HG03354 (cell line): ENCODE results near the gene HPCA.

Source experiments
- ATAC-seq: cut with Tn5 transposase; IDR thresholded peaks from one replicate; pipeline ENCODE4 v1.9.1; 2021; ENCODE audit warnings: mild to moderate bottlenecking; ENCODE audit not compliant: unreplicated experiment, poor library complexity, severe bottlenecking

HPCA gene

DNA sequence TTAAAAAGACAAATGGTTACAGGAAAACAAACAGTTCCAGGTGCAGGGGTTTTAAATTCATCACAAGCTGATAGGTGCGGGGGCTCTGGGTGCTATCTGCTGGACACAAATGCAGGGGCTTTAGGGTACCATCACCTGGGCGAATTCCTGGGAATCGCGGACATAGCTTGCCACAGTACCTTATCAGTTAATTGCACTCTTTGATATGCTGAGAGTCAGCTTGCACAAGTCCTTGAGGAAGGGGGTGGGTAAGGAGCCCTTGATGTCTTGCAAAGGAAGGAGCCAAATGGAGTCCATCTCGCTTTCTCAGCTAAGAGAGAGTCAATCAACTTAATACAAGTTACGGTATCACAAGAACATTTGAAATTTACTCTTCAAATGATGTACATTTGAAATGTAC lies 40.3 kb downstream of the HPCA start:
- no peak for ATAC-seq

DNA sequence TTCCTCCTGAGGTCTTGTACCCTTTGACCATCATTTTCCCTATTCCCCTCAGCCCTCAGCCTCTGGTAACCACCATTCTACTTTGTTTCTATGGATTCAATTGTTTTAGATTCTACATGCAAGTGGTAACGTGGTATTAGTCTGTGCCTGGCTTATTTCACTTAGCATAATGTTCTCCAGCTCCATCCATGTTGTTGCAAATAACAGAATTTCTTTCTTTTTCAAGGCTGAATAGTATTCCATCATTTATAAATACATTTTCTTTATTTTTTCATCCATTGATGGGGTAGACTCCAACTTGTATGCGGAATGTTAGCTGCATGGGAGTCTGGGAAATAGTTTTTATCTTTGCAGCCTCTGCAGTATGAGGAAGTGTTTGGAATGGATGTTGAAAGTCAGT lies 41.1 kb downstream of the HPCA start:
- ATAC-seq, result no peak

- no peak for ATAC-seq
Measured at GRCh38 chr1:32928285-32928684, 42.0 kb downstream of the HPCA start.

DNA sequence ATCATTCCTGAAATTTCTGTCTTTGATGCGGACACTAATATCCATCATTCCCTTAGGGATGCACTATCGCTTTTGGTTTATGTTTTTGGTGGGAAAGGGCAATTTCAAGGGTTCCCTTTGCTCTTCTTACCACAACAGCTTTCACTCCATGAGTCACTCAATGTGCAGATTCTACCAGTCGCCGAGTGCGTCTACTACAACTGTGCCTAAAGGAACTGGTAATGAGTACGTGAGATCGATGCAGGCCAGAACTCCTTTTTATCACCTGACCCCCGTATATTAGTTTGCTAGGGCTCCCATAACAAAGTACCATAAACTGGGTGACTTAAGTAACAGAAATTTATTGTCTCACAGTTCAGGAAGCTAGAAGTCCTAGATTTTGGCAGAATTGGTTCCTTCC lies 42.4 kb downstream of the HPCA start:
- ATAC-seq, result no peak

DNA sequence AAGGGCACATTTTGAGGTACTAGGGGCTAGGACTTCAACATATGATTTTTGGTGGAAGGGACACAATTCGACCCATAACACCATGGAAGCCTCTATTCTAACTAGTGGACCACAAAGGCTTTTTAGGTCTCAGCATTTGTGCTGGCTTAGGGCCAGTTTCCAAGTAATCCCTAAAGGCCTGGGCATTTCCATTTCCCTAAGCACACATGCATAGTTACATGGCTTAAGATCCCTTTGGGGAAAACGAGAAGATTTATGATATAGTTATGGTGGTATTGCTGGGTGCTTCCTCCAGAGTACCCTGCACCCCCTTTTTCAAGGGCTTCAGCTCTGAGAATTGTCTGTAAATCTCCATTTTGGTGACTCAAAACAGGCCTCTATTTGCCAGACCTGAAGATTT lies 43.1 kb downstream of the HPCA start:
- no peak for ATAC-seq

DNA sequence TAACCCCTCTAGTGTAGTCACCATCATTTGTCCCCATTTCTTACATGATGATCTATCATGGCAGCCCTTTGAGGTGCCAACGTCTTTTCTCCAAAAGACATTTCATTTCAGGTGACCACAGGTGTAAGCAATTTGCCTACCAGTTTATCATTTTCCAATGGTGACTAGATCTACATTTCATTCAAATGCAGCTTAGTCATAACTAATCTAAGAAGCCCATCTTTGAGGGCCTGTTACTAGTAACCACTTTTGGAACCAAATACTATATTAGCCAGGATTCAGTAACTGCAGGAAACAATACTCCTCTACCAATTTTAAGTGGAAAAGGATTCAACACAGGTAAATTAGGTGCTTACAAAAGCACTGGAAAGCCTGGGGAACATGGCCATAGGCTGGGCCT lies 45.5 kb downstream of the HPCA start:
- ATAC-seq, result no peak

- no peak for ATAC-seq
Measured at GRCh38 chr1:32933742-32934322, 47.5 kb downstream of the HPCA start.

- ATAC-seq, result no peak
Measured at GRCh38 chr1:32934535-32934934, 48.2 kb downstream of the HPCA start.

- no peak for ATAC-seq
Measured at GRCh38 chr1:32937061-32937460, 50.8 kb downstream of the HPCA start.

GRCh38 chr1:32939655-32940371 lies 53.5 kb downstream of the HPCA start:
- ATAC-seq, result no peak

DNA sequence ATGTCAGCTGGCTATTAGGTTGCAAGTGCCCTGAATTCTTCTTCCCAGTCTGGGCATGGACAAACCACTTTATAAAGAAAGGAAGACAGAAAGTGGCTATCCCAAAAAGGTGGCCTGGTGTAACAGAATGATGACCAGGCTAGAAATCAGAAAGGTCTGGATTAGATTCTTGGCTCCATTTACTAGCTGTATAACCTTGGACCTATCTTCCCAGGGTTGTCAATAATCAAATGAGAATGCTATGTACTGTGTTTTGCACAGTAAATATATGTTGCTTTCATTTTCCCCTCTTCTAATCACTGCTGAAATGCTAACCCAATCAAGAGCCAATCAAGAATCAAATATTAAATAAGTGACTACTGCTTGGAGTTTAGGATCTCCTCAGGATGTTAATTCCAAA lies 57.9 kb downstream of the HPCA start:
- no peak for ATAC-seq
